ENCODE results near the gene RMI2.

RMI2 gene

GRCh38 chr16:11310634-11310977 is 34.7 kb upstream of the RMI2 start:
- Histone ChIP-seq H3K9ac (no peak overlapping the region), H3K36me3 (ENCODE audit: control insufficient read depth, insufficient read depth, low read length) (no peaks in the 10 kb centered on the region), H3K79me2 (no peaks in the 10 kb centered on the region), H3K4me2 (ENCODE audit: low read length) (no peak overlapping the region), H3K27ac (no peak overlapping the region), H3K27me3 (ENCODE audit: control insufficient read depth, insufficient read depth, low read length) (no peaks in the 10 kb centered on the region), H3K4me1 (peaks cover 9% of the 10 kb centered on the region), H2AFZ (no peak overlapping the region), H3K4me3 (ENCODE audit: low read depth, low read length) (no peak overlapping the region), H3K9me3 (ENCODE audit: control insufficient read depth, low read length) (no peaks in the 10 kb centered on the region)
- no peak for TF ChIP-seq CTCF (IDR thresholded peaks at IDR 0.05)

- no peaks in the 10 kb centered on the region for H3K27me3 ChIP-seq (ENCODE audit: control insufficient read depth, insufficient read depth, low read length)
- H3K4me3 ChIP-seq (ENCODE audit: low read depth, low read length), result no peak overlapping the region
- peaks cover 9% of the 10 kb centered on the region for H3K4me1 ChIP-seq
- no peak overlapping the region for H3K4me2 ChIP-seq (ENCODE audit: low read length)
- H3K9me3 ChIP-seq (ENCODE audit: control insufficient read depth, low read length), result no peaks in the 10 kb centered on the region
- H3K9ac ChIP-seq, result no peak overlapping the region
- no peak for TF ChIP-seq CTCF (IDR thresholded peaks at IDR 0.05)
- H3K36me3 ChIP-seq (ENCODE audit: control insufficient read depth, insufficient read depth, low read length), result no peaks in the 10 kb centered on the region
- no peaks in the 10 kb centered on the region for H3K79me2 ChIP-seq
- no peak overlapping the region for H3K27ac ChIP-seq
- no peak overlapping the region for H2AFZ ChIP-seq
Measured at GRCh38 chr16:11310997-11311561, 34.2 kb upstream of the RMI2 start.

GRCh38 chr16:11312718-11313492 is 32.4 kb upstream of the RMI2 start:
- H3K4me1 ChIP-seq, result peaks cover 9% of the 10 kb centered on the region
- peak overlapping the region; percentile 22 for H3K4me3 ChIP-seq (ENCODE audit: low read depth, low read length)
- no peaks in the 10 kb centered on the region for H3K79me2 ChIP-seq
- no peak overlapping the region for H3K9ac ChIP-seq
- H3K27me3 ChIP-seq (ENCODE audit: control insufficient read depth, insufficient read depth, low read length), result no peaks in the 10 kb centered on the region
- no peaks in the 10 kb centered on the region for H3K36me3 ChIP-seq (ENCODE audit: control insufficient read depth, insufficient read depth, low read length)
- peak overlapping the region; percentile 67 for H2AFZ ChIP-seq
- TF ChIP-seq CTCF (IDR thresholded peaks at IDR 0.05), result no peak
- H3K4me2 ChIP-seq (ENCODE audit: low read length), result peak overlapping the region; percentile 55
- no peak overlapping the region for H3K27ac ChIP-seq
- H3K9me3 ChIP-seq (ENCODE audit: control insufficient read depth, low read length), result no peaks in the 10 kb centered on the region

- H3K9me3 ChIP-seq (ENCODE audit: control insufficient read depth, low read length), result no peaks in the 10 kb centered on the region
- no peaks in the 10 kb centered on the region for H3K36me3 ChIP-seq (ENCODE audit: control insufficient read depth, insufficient read depth, low read length)
- H2AFZ ChIP-seq, result no peak overlapping the region
- H3K9ac ChIP-seq, result no peak overlapping the region
- no peak overlapping the region for H3K27ac ChIP-seq
- no peaks in the 10 kb centered on the region for H3K27me3 ChIP-seq (ENCODE audit: control insufficient read depth, insufficient read depth, low read length)
- H3K4me1 ChIP-seq, result peaks cover 9% of the 10 kb centered on the region
- no peaks in the 10 kb centered on the region for H3K79me2 ChIP-seq
- no peak overlapping the region for H3K4me3 ChIP-seq (ENCODE audit: low read depth, low read length)
- no peak for TF ChIP-seq CTCF (IDR thresholded peaks at IDR 0.05)
- no peak overlapping the region for H3K4me2 ChIP-seq (ENCODE audit: low read length)
Measured at GRCh38 chr16:11313493-11314308, 31.6 kb upstream of the RMI2 start.

Measured in parathyroid adenoma (tissue), 2 donors.